HepG2 (cell line): Measurements from ENCODE around the gene EGR1. TPM values are rescaled to one million over a fixed set of nuclear protein-coding genes. Genes with fewer than 3 reads are reported as not detected.

Experiments
- ATAC-seq: fragments of 200-7000 bp; cut with Tn5 transposase; 3 replicates; pipeline ENCODE4 v1.9.1; 2020; ENCODE audit warnings: mild to moderate bottlenecking, moderate library complexity
- BruUV-seq: library from RNA; stranded (reverse); fragments of 400-500 nt; replicated peaks from 2 replicates; lab custom pipeline; 2021; lab: Mats Ljungman, UMichigan
- CTCF ChIA-PET: fragments of 300-600 bp; formaldehyde crosslinking; extraction: SDS; loops from one replicate; lab custom pipeline; 2021; ENCODE audit warnings: low total read pairs, inconsistent platforms, low intra/inter-chr PET ratio; lab: Yijun Ruan, JAX
- POLR2A ChIA-PET: fragments of 350-600 bp; sonication (Branson Sonifier 250); formaldehyde crosslinking; loops from one replicate; lab custom pipeline; 2020; ENCODE audit warnings: antibody characterized with exemption, inconsistent platforms; lab: Yijun Ruan, JAX
- DNase-seq: peaks from one replicate; pipeline ENCODE4 v3.0.0-alpha.2; 2015; ENCODE audit warnings: low spot score
- FAIRE-seq: peaks from 3 replicates; lab custom pipeline; 2011; peaks lifted over from hg19 to GRCh38; lab: Jason Lieb, UNC
- H2AFZ ChIP-seq: one replicate; pipeline ENCODE4 v1.6.1; 2011; ENCODE audit warnings: low read length, inconsistent platforms
- H3K27ac ChIP-seq: fragments of 300-600 bp; 3 replicates; pipeline ENCODE4 v1.8.0; 2011; ENCODE audit warnings: mixed run types, mild to moderate bottlenecking, mixed read lengths, low read length, inconsistent platforms; ENCODE audit not compliant: insufficient read depth; ENCODE audit errors: extremely low read length
- H3K27me3 ChIP-seq, 2 experiments: fragments of 200-600 bp in 1 of 2; 2 replicates in 1 of 2; 3 replicates in 1 of 2; pipeline versions ENCODE4 v1.6.0 to v1.8.0; 2011; ENCODE audit warnings: low read length in 2 of 2, mild to moderate bottlenecking in 2 of 2, moderate library complexity in 2 of 2, inconsistent platforms in 1 of 2; ENCODE audit not compliant: insufficient read depth in 2 of 2, control insufficient read depth in 1 of 2
- H3K36me3 ChIP-seq, 2 experiments: fragments of 200-600 bp in 1 of 2; replicated peaks in 1 of 2; 2 replicates in 1 of 2; 3 replicates in 1 of 2; pipeline versions ENCODE4 v1.5.1 to v1.8.0; 2011; ENCODE audit warnings: low read length in 2 of 2, inconsistent platforms in 1 of 2; ENCODE audit not compliant: insufficient read depth in 2 of 2, control insufficient read depth in 1 of 2
- H3K4me1 ChIP-seq: 2 replicates; pipeline ENCODE4 v1.5.1; 2012; ENCODE audit warnings: low read length, inconsistent platforms; ENCODE audit not compliant: insufficient read depth
- H3K4me2 ChIP-seq: 2 replicates; pipeline ENCODE4 v1.6.0; 2011; ENCODE audit warnings: low read depth, low read length, inconsistent platforms
- H3K4me3 ChIP-seq, 3 experiments: fragments of 200-600 bp in 1 of 3; sonication (generic), shearing (Covaris generic) in 1 of 3; replicated peaks in 1 of 3; 2 replicates each; pipeline ENCODE4 v1.5.1; 2011 to 2016; ENCODE audit warnings: low read length in 3 of 3, inconsistent platforms in 2 of 3, low read depth in 2 of 3, mild to moderate bottlenecking in 2 of 3, control low read depth in 1 of 3, mixed read lengths in 1 of 3; ENCODE audit not compliant: insufficient read depth in 1 of 3
- H3K79me2 ChIP-seq: one replicate; pipeline ENCODE4 v1.6.1; 2011; ENCODE audit warnings: low read length, inconsistent platforms; ENCODE audit not compliant: insufficient read depth
- H3K9ac ChIP-seq: 2 replicates; pipeline ENCODE4 v1.6.0; 2011; ENCODE audit warnings: mild to moderate bottlenecking, low read depth, low read length, inconsistent platforms; ENCODE audit not compliant: insufficient read depth
- H3K9me3 ChIP-seq: 2 replicates; pipeline ENCODE4 v1.5.1; 2012; ENCODE audit warnings: mild to moderate bottlenecking, low read length
- H4K20me1 ChIP-seq: 2 replicates; pipeline ENCODE4 v1.6.0; 2011; ENCODE audit warnings: inconsistent platforms, mild to moderate bottlenecking, low read length, moderate library complexity; ENCODE audit not compliant: insufficient read depth
- HNRNPK ChIP-seq: fragments of 200-400 bp; formaldehyde crosslinking; IDR thresholded peaks from 2 replicates; pipeline ENCODE4 v1.6.1; 2018; ENCODE audit warnings: low read length, low read depth, moderate library complexity, mild to moderate bottlenecking; ENCODE audit not compliant: poor library complexity, severe bottlenecking
- PHB2 ChIP-seq: fragments of 450-650 bp; IDR thresholded peaks from 2 replicates; pipeline ENCODE4 v1.6.1; 2018; ENCODE audit not compliant: partially characterized antibody
- SOX13 ChIP-seq, 3 experiments: fragments of 450-650 bp in 1 of 3; sonication (generic) in 1 of 3; formaldehyde crosslinking in 1 of 3; IDR thresholded peaks in 2 of 3; conservative IDR thresholded peaks in 1 of 3; 2 replicates each; pipeline versions ENCODE4 v1.5.0 to v1.6.1; 2016 to 2020; ENCODE audit warnings: antibody characterized with exemption in 1 of 3, mild to moderate bottlenecking in 1 of 3, missing compliant biosample characterization in 1 of 3, missing genetic modification reagents in 1 of 3, moderate library complexity in 1 of 3
- SRSF4 ChIP-seq: fragments of 200-400 bp; formaldehyde crosslinking; IDR thresholded peaks from one replicate; pipeline ENCODE4 v1.6.1; 2018; ENCODE audit warnings: mild to moderate bottlenecking, low read depth, low read length, moderate library complexity; ENCODE audit not compliant: poor library complexity, severe bottlenecking
- ZNF264 ChIP-seq: sonication (generic); formaldehyde crosslinking; IDR thresholded peaks from 2 replicates; pipeline ENCODE4 v1.4.0; 2020; ENCODE audit warnings: missing genetic modification reagents
- ZNF274 ChIP-seq: sonication (generic); formaldehyde crosslinking; IDR thresholded peaks from 2 replicates; pipeline ENCODE4 v1.5.1; 2020; ENCODE audit warnings: mild to moderate bottlenecking, missing genetic modification reagents
- ZNF3 ChIP-seq: IDR thresholded peaks from 2 replicates; pipeline ENCODE4 v1.7.0; 2017; ENCODE audit warnings: inconsistent platforms
- ZNF34 ChIP-seq: sonication (generic); formaldehyde crosslinking; IDR thresholded peaks from 2 replicates; pipeline ENCODE4 v1.4.0; 2020; ENCODE audit warnings: mild to moderate bottlenecking, missing genetic modification reagents, borderline replicate concordance
- ZNF530 ChIP-seq: sonication (generic); formaldehyde crosslinking; IDR thresholded peaks from 2 replicates; pipeline ENCODE4 v1.5.0; 2020; ENCODE audit warnings: low read depth, mild to moderate bottlenecking, missing genetic modification reagents
- WGBS: methylation state at CpG from one replicate; pipeline ENCODE4 v1.1.6; 2017; ENCODE audit warnings: low lambda C conversion rate; 5-methylcytosine and 5-hydroxymethylcytosine counted together
- in situ Hi-C: cut with HindIII; loops from 2 replicates; pipeline ENCODE4 v1.10.0; 2017; ENCODE audit warnings: low pct_unique_long_range_greater_than_20kb; ENCODE audit not compliant: extremely low pct_ligation_motif_present
- intact Hi-C: fragments of 100-400 bp; cut with micrococcal nuclease; formaldehyde crosslinking; loops from one replicate; pipeline ENCODE4 v1.10.0; 2022; ENCODE audit not compliant: unreplicated experiment
- polyA plus RNA-seq, 8 experiments: library from polyadenylated mRNA; depleted of rRNA in 3 of 8; stranded (reverse) in 7 of 8; unstranded in 1 of 8; fragments of >200 nt; fragmentation: Illumina TruSeq in 4 of 8; extraction: Trizol in 4 of 8; gene quantifications; 2 replicates each; pipeline versions ENCODE4 v1.2.1 to v1.2.3, GENCODE V29; 2011 to 2016; ENCODE audit warnings: low read depth in 4 of 8, missing spikeins in 1 of 8, mixed read lengths in 1 of 8; ENCODE audit not compliant: insufficient read depth in 1 of 8
- total RNA-seq, 5 experiments: library from RNA; depleted of rRNA; stranded (reverse); fragments of >200 nt; fragmentation: Illumina TruSeq; extraction: Trizol; gene quantifications; 2 replicates each; pipeline ENCODE4 v1.2.3, GENCODE V29; 2016; ENCODE audit warnings: low read depth in 1 of 5
- TF ChIP-seq, protein P1 (sequence below): sonication (generic); formaldehyde crosslinking; IDR thresholded peaks from 2 replicates; pipeline ENCODE4 v1.4.0; 2020; ENCODE audit warnings: mild to moderate bottlenecking, missing genetic modification reagents

The EGR1 gene
- total and polyA plus RNA-seq, 2 of the 13 experiments (the other 11 are each of a cell fraction or from before 2014, with no cell fraction given): 4.1 to 4.5 TPM

DNA sequence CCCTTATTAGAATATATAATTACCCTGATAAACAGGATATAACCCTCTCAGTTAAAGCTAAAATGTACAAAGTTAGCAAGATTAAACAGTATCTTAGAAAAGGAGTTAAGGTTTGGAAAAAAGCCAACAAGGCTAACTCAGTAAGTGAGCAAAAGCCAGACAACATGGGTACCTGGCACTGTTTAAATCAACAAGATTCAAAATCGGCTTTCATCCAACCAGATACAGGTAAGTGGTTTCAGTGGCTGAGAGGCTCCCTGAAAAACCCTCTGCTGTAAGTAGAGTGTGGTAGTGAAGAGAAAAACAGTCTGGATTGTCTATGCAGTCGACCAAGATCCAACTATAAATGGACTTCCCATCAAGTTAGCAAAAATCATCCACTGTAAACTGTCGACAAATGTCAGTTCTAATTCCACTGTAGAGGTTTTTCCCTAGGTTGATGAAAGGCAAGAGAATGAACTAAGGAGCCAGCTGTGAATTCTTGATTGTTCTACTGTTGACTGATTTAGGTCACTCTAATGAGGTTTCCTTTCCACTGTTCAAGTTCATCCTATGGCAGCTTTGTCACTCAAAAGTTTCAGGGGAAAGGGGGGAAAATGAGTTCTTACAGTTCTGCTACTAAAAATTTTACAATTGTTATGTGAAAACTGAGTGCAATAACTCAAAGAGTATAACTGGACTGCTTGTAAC is 50.4 kb downstream of the EGR1 start:
- 0 out of 2 replicates have a peak, but pooled peaks cover 4% of the 10 kb centered on the region for H4K20me1 ChIP-seq
- no peak for FAIRE-seq
- DNase-seq: no peak
- BruUV-seq: no TSS peak
- H3K27me3 ChIP-seq: no peaks in the 10 kb centered on the region
- ATAC-seq: no peak
- TF ChIP-seq ZNF3 (no peak), ZNF34 (no peak), SRSF4 (no peak), ZNF264 (CRISPR knock-in tag) (no peak), PHB2 (no peak), ZNF530 (CRISPR knock-in tag) (no peak), ZNF274 (no peak)
- in situ Hi-C loops (no loop called here), intact Hi-C loops (no loop called here)
- H3K4me1 ChIP-seq: peaks cover 26% of the 10 kb centered on the region
- H3K79me2 ChIP-seq: peaks cover 16% of the 10 kb centered on the region
- peaks cover 21 to 81% of the 10 kb centered on the region in 2 experiments for H3K36me3 ChIP-seq
- H3K27ac ChIP-seq: no peak overlapping the region
- no peak overlapping the region for H3K9ac ChIP-seq
- CTCF ChIA-PET: no interaction called here
- 97% methylated on average over 3 of the region's 3 CpGs for WGBS
- H3K4me3 ChIP-seq: no peak overlapping the region
- no peak overlapping the region for H2AFZ ChIP-seq
- POLR2A ChIA-PET: interaction anchor here (1.0 kb wide), 1 partner anchor 51 kb away, joined by 3 read pairs; the partner anchor contains the start of gene EGR1
- no peak overlapping the region for H3K4me2 ChIP-seq
- H3K9me3 ChIP-seq: no peaks in the 10 kb centered on the region

DNA sequence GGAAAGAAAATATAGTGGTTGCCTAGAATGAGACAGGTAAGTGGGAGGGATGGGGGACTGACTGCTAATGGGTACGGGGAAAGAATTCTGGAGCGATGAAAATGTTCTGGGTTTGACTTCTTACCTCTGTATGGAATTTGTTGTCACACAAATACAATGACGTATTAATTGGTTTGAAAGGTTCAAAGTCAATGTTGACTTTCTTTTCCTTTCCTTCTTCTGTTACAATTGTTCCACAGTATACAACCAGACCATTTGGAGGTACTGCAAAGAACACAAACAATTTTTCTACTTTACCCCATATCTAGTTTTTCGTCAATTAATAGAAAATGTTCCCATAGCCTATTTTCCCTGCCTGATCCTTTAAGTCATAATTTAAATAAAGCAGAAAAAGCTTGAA is 52.2 kb downstream of the EGR1 start:
- H3K27me3 ChIP-seq: no peaks in the 10 kb centered on the region
- CTCF ChIA-PET: no interaction called here
- POLR2A ChIA-PET: interaction anchor here (0.6 kb wide), 1 partner anchor 10 kb away, joined by 4 read pairs; no protein-coding TSS in a partner anchor
- no peak for ATAC-seq
- intact Hi-C loops: no loop called here
- in situ Hi-C loops: no loop called here
- no peak for FAIRE-seq
- no peak for TF ChIP-seq SOX13 (IDR thresholded peaks at IDR 0.05)
- peak in 1 of 2 experiments; percentile 51; a peak in 1 of 4 replicates for TF ChIP-seq SOX13 (CRISPR knock-in tag; conservative IDR thresholded peaks at IDR 0.05 in 1 of 2, IDR thresholded peaks at IDR 0.05 in 1 of 2)
- TF ChIP-seq HNRNPK: peak; percentile 16
- TF ChIP-seq, protein P1, sequence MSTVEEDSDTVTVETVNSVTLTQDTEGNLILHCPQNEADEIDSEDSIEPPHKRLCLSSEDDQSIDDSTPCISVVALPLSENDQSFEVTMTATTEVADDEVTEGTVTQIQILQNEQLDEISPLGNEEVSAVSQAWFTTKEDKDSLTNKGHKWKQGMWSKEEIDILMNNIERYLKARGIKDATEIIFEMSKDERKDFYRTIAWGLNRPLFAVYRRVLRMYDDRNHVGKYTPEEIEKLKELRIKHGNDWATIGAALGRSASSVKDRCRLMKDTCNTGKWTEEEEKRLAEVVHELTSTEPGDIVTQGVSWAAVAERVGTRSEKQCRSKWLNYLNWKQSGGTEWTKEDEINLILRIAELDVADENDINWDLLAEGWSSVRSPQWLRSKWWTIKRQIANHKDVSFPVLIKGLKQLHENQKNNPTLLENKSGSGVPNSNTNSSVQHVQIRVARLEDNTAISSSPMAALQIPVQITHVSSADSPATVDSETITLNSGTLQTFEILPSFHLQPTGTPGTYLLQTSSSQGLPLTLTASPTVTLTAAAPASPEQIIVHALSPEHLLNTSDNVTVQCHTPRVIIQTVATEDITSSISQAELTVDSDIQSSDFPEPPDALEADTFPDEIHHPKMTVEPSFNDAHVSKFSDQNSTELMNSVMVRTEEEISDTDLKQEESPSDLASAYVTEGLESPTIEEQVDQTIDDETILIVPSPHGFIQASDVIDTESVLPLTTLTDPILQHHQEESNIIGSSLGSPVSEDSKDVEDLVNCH (CRISPR knock-in tag): no peak
- H2AFZ ChIP-seq: no peak overlapping the region
- 81% methylated on average over 4 of the region's 4 CpGs for WGBS
- H3K9ac ChIP-seq: no peak overlapping the region
- H3K4me2 ChIP-seq: no peak overlapping the region
- no peak overlapping the region for H3K27ac ChIP-seq
- peaks cover 44% of the 10 kb centered on the region for H3K4me1 ChIP-seq
- peaks cover 33% of the 10 kb centered on the region for H3K79me2 ChIP-seq
- no peak overlapping the region for H3K4me3 ChIP-seq
- DNase-seq: no peak
- no peaks in the 10 kb centered on the region for H3K9me3 ChIP-seq
- BruUV-seq: no TSS peak
- H4K20me1 ChIP-seq: peaks cover 11% of the 10 kb centered on the region; the same call in 1 of the 2 replicates
- peaks cover 14 to 72% of the 10 kb centered on the region in 2 experiments for H3K36me3 ChIP-seq
